Vagina (tissue), 2 donors: ENCODE data around the gene PPP2R3A.

ENCODE experiments used
- CTCF ChIP-seq, 3 experiments: fragments of 450-650 bp in 2 of 3; fragments of 200-600 bp in 1 of 3; sonication (generic) in 1 of 3; IDR thresholded peaks; one replicate each; pipeline ENCODE4 v1.5.1; 2017 to 2019; ENCODE audit warnings: antibody characterized with exemption in 3 of 3, mild to moderate bottlenecking in 2 of 3, moderate library complexity in 2 of 3
- POLR2A ChIP-seq, 2 donors: fragments of 450-650 bp; IDR thresholded peaks; one replicate each; pipeline ENCODE4 v1.6.1; 2017; ENCODE audit warnings: antibody characterized with exemption in 2 of 2, mild to moderate bottlenecking in 2 of 2, moderate library complexity in 2 of 2
- POLR2AphosphoS5 ChIP-seq, 2 donors: sonication (generic); formaldehyde crosslinking; IDR thresholded peaks; one replicate each; pipeline ENCODE4 v1.9.0; 2017; ENCODE audit warnings: antibody characterized with exemption in 2 of 2, mild to moderate bottlenecking in 2 of 2, low read depth in 1 of 2; ENCODE audit not compliant: insufficient read depth in 1 of 2

GRCh38 chr3:136075811-136076210 is 110.3 kb downstream of the PPP2R3A start:
- TF ChIP-seq CTCF (IDR thresholded peaks at IDR 0.05) (no peak), POLR2AphosphoS5 (IDR thresholded peaks at IDR 0.05; ENCODE audit: insufficient read depth in 1 of 2, low read depth in 1 of 2) (no peak), POLR2A (IDR thresholded peaks at IDR 0.05) (no peak)
